Esophagus squamous epithelium (tissue), 4 donors: ENCODE measurements around the gene HGF.

Experiments
- POLR2A ChIP-seq, 4 donors: fragments of 450-650 bp; IDR thresholded peaks; one replicate each; pipeline ENCODE4 v1.6.1; 2017; ENCODE audit warnings: antibody characterized with exemption in 4 of 4, mild to moderate bottlenecking in 4 of 4, moderate library complexity in 3 of 4
- TF ChIP-seq, protein P1 (sequence below), 6 experiments: fragments of 450-650 bp in 4 of 6; fragments of 200-600 bp in 2 of 6; sonication (generic) in 2 of 6; IDR thresholded peaks; one replicate each; pipeline ENCODE4 v1.5.1; 2016 to 2019; ENCODE audit warnings: antibody characterized with exemption in 6 of 6, mild to moderate bottlenecking in 4 of 6, moderate library complexity in 4 of 6

- no peak for TF ChIP-seq POLR2A (IDR thresholded peaks at IDR 0.05)
- TF ChIP-seq, protein P1, sequence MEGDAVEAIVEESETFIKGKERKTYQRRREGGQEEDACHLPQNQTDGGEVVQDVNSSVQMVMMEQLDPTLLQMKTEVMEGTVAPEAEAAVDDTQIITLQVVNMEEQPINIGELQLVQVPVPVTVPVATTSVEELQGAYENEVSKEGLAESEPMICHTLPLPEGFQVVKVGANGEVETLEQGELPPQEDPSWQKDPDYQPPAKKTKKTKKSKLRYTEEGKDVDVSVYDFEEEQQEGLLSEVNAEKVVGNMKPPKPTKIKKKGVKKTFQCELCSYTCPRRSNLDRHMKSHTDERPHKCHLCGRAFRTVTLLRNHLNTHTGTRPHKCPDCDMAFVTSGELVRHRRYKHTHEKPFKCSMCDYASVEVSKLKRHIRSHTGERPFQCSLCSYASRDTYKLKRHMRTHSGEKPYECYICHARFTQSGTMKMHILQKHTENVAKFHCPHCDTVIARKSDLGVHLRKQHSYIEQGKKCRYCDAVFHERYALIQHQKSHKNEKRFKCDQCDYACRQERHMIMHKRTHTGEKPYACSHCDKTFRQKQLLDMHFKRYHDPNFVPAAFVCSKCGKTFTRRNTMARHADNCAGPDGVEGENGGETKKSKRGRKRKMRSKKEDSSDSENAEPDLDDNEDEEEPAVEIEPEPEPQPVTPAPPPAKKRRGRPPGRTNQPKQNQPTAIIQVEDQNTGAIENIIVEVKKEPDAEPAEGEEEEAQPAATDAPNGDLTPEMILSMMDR (IDR thresholded peaks at IDR 0.05), result no peak
These were observed 6.3 kb upstream of the HGF start for GRCh38 chr7:81776161-81776560.
